Endodermal cell (in vitro differentiated cells): Measurements from ENCODE around the gene TESPA1. TPM values are rescaled to one million over a fixed set of nuclear protein-coding genes. Genes with fewer than 3 reads are reported as not detected.
A peak's percentile ranks its signal among the peaks of the same experiment; 100 is the strongest.

ENCODE experiments used
- DNase-seq: peaks from one replicate; pipeline ENCODE4 v3.0.0-alpha.2; 2017
- H3K27ac ChIP-seq: 2 replicates; pipeline ENCODE4 v1.5.1; 2013; ENCODE audit warnings: mild to moderate bottlenecking, low read depth, low read length, moderate library complexity
- H3K27me3 ChIP-seq: 2 replicates; pipeline ENCODE4 v1.6.1; 2013; ENCODE audit warnings: mild to moderate bottlenecking, low read length, moderate library complexity; ENCODE audit not compliant: insufficient read depth, control insufficient read depth, poor library complexity, severe bottlenecking
- H3K36me3 ChIP-seq: 2 replicates; pipeline ENCODE4 v1.7.0; 2013; ENCODE audit warnings: mild to moderate bottlenecking, low read length, moderate library complexity; ENCODE audit not compliant: control insufficient read depth, insufficient read depth
- H3K4me1 ChIP-seq: one replicate; pipeline ENCODE4 v1.7.0; 2013; ENCODE audit warnings: low read length; ENCODE audit not compliant: control insufficient read depth, insufficient read depth
- H3K4me3 ChIP-seq: 2 replicates; pipeline ENCODE4 v1.5.1; 2013; ENCODE audit warnings: mild to moderate bottlenecking, low read length, moderate library complexity
- H3K9ac ChIP-seq: 2 replicates; pipeline ENCODE4 v1.6.1; 2013; ENCODE audit warnings: mild to moderate bottlenecking, low read length, moderate library complexity; ENCODE audit not compliant: poor library complexity, severe bottlenecking; ENCODE audit errors: extremely low read depth
- H3K9me3 ChIP-seq: 2 replicates; pipeline ENCODE4 v1.6.1; 2013; ENCODE audit warnings: mild to moderate bottlenecking, low read length, moderate library complexity; ENCODE audit not compliant: control insufficient read depth
- H3K27ac Mint-ChIP-seq: 2 replicates; pipeline ENCODE4 v1.8.0; 2020; ENCODE audit warnings: mixed read lengths
- H3K27me3 Mint-ChIP-seq: 2 replicates; pipeline ENCODE4 v1.8.0; 2021; ENCODE audit warnings: mild to moderate bottlenecking, mixed read lengths; ENCODE audit not compliant: insufficient read depth
- H3K36me3 Mint-ChIP-seq: 2 replicates; pipeline ENCODE4 v1.8.0; 2020; ENCODE audit warnings: low read depth, mixed read lengths
- H3K4me1 Mint-ChIP-seq: 2 replicates; pipeline ENCODE4 v1.8.0; 2020; ENCODE audit warnings: mixed read lengths
- H3K4me3 Mint-ChIP-seq: 2 replicates; pipeline ENCODE4 v1.8.0; 2020; ENCODE audit warnings: mild to moderate bottlenecking, moderate library complexity, mixed read lengths
- H3K9me3 Mint-ChIP-seq: 2 replicates; pipeline ENCODE4 v1.8.0; 2020; ENCODE audit warnings: mild to moderate bottlenecking, mixed read lengths
- CTCF ChIP-seq: fragments of 200-600 bp; sonication (generic); conservative IDR thresholded peaks from 2 replicates; pipeline ENCODE4 v1.5.0; 2021; ENCODE audit warnings: antibody characterized with exemption, mild to moderate bottlenecking
- WGBS, 2 experiments: methylation state at CpG; one replicate each; pipeline versions ENCODE4 v1.1.5 to v1.1.7; 2013; ENCODE audit warnings: missing lambda C conversion rate in 2 of 2, mixed read lengths in 1 of 2; ENCODE audit not compliant: insufficient coverage in 1 of 2, insufficient read length in 1 of 2; 5-methylcytosine and 5-hydroxymethylcytosine counted together
- total RNA-seq, 2 donors: library from RNA; stranded (reverse); fragmentation: NEBNext Ultra II Directional in 1 of 2; extraction: Animal tissue kit (Norgen Biotek cat#: 25700) in 1 of 2; gene quantifications; 2 replicates in 1 of 2; 3 replicates in 1 of 2; pipeline ENCODE4 v1.2.1, GENCODE V29; 2021

TESPA1 gene
- total RNA-seq, 2 donors from 2014 or later, result not detected

GRCh38 chr12:54998958-54999510, 14.5 kb upstream of the TESPA1 start:
- WGBS, 2 experiments, result 94 to 96% methylated on average over 5 of the region's 5 CpGs
- Mint-ChIP-seq H3K4me1 (no peaks in the 10 kb centered on the region), H3K9me3 (no peaks in the 10 kb centered on the region), H3K4me3 (no peak overlapping the region), H3K27me3 (no peaks in the 10 kb centered on the region), H3K27ac (no peak overlapping the region), H3K36me3 (no peaks in the 10 kb centered on the region)
- Histone ChIP-seq H3K27ac (no peak overlapping the region), H3K9ac (no peak overlapping the region), H3K36me3 (no peaks in the 10 kb centered on the region), H3K4me3 (no peak overlapping the region), H3K9me3 (no peaks in the 10 kb centered on the region), H3K4me1 (no peaks in the 10 kb centered on the region), H3K27me3 (no peaks in the 10 kb centered on the region)
- no peak for DNase-seq
- no peak for TF ChIP-seq CTCF

- H3K27me3 ChIP-seq, result no peaks in the 10 kb centered on the region
- H3K36me3 Mint-ChIP-seq, result no peaks in the 10 kb centered on the region
- DNase-seq, result no peak
- no peaks in the 10 kb centered on the region for H3K9me3 Mint-ChIP-seq
- no peak overlapping the region for H3K4me3 Mint-ChIP-seq
- 63 to 64% methylated on average over 4 of the region's 4 CpGs for WGBS, 2 experiments
- no peak overlapping the region for H3K9ac ChIP-seq
- no peak for TF ChIP-seq CTCF
- peak overlapping the region; percentile 32 for H3K27ac ChIP-seq
- no peak overlapping the region for H3K4me3 ChIP-seq
- no peaks in the 10 kb centered on the region for H3K9me3 ChIP-seq
- H3K4me1 ChIP-seq, result no peaks in the 10 kb centered on the region
- H3K4me1 Mint-ChIP-seq, result no peaks in the 10 kb centered on the region
- H3K36me3 ChIP-seq, result no peaks in the 10 kb centered on the region
- H3K27me3 Mint-ChIP-seq, result no peaks in the 10 kb centered on the region
- no peak overlapping the region for H3K27ac Mint-ChIP-seq
Measured at GRCh38 chr12:54997929-54998522, 13.5 kb upstream of the TESPA1 start.

- no peak for TF ChIP-seq CTCF
- no peaks in the 10 kb centered on the region for H3K4me1 ChIP-seq
- no peaks in the 10 kb centered on the region for H3K9me3 ChIP-seq
- Mint-ChIP-seq H3K27ac (no peak overlapping the region), H3K27me3 (no peaks in the 10 kb centered on the region), H3K4me1 (no peaks in the 10 kb centered on the region), H3K36me3 (no peaks in the 10 kb centered on the region), H3K9me3 (no peaks in the 10 kb centered on the region), H3K4me3 (no peak overlapping the region)
- no peaks in the 10 kb centered on the region for H3K27me3 ChIP-seq
- H3K9ac ChIP-seq, result no peak overlapping the region
- H3K27ac ChIP-seq, result no peak overlapping the region
- H3K36me3 ChIP-seq, result no peaks in the 10 kb centered on the region
- DNase-seq, result no peak
- WGBS, 2 experiments, result 89 to 96% methylated on average over 4 to 5 of the region's 5 CpGs
- H3K4me3 ChIP-seq, result no peak overlapping the region
Measured at GRCh38 chr12:54996205-54996604, 11.6 kb upstream of the TESPA1 start.
